ENCODE results near the gene SIRPA.
"Not testable (repeated sequence)": the region's sequence is repeated elsewhere in the genome, so short reads cannot be mapped to it uniquely, and the experiment has no call there.

The SIRPA gene

GRCh38 chr20:1911536-1911935 is 16.3 kb downstream of the SIRPA start:
- Histone ChIP-seq H3K27ac (replicated peaks) (no peak overlapping the region), H3K27me3 (ENCODE audit: insufficient read depth, poor library complexity, severe bottlenecking) (no peaks in the 10 kb centered on the region), H3K4me3 (replicated peaks; ENCODE audit: insufficient read depth, low read length) (no peak overlapping the region)
- TF ChIP-seq POLR2AphosphoS5 (IDR thresholded peaks at IDR 0.05; ENCODE audit: low read depth) (no peak), SPI1 (IDR thresholded peaks at IDR 0.05; ENCODE audit: borderline replicate concordance, low read depth) (no peak), GABPA (IDR thresholded peaks at IDR 0.05; ENCODE audit: low read depth) (no peak)
- TF ChIP-seq, protein P1, sequence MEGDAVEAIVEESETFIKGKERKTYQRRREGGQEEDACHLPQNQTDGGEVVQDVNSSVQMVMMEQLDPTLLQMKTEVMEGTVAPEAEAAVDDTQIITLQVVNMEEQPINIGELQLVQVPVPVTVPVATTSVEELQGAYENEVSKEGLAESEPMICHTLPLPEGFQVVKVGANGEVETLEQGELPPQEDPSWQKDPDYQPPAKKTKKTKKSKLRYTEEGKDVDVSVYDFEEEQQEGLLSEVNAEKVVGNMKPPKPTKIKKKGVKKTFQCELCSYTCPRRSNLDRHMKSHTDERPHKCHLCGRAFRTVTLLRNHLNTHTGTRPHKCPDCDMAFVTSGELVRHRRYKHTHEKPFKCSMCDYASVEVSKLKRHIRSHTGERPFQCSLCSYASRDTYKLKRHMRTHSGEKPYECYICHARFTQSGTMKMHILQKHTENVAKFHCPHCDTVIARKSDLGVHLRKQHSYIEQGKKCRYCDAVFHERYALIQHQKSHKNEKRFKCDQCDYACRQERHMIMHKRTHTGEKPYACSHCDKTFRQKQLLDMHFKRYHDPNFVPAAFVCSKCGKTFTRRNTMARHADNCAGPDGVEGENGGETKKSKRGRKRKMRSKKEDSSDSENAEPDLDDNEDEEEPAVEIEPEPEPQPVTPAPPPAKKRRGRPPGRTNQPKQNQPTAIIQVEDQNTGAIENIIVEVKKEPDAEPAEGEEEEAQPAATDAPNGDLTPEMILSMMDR (IDR thresholded peaks at IDR 0.05; ENCODE audit: insufficient read depth, low read length), result no peak
- TF ChIP-seq, protein P2, sequence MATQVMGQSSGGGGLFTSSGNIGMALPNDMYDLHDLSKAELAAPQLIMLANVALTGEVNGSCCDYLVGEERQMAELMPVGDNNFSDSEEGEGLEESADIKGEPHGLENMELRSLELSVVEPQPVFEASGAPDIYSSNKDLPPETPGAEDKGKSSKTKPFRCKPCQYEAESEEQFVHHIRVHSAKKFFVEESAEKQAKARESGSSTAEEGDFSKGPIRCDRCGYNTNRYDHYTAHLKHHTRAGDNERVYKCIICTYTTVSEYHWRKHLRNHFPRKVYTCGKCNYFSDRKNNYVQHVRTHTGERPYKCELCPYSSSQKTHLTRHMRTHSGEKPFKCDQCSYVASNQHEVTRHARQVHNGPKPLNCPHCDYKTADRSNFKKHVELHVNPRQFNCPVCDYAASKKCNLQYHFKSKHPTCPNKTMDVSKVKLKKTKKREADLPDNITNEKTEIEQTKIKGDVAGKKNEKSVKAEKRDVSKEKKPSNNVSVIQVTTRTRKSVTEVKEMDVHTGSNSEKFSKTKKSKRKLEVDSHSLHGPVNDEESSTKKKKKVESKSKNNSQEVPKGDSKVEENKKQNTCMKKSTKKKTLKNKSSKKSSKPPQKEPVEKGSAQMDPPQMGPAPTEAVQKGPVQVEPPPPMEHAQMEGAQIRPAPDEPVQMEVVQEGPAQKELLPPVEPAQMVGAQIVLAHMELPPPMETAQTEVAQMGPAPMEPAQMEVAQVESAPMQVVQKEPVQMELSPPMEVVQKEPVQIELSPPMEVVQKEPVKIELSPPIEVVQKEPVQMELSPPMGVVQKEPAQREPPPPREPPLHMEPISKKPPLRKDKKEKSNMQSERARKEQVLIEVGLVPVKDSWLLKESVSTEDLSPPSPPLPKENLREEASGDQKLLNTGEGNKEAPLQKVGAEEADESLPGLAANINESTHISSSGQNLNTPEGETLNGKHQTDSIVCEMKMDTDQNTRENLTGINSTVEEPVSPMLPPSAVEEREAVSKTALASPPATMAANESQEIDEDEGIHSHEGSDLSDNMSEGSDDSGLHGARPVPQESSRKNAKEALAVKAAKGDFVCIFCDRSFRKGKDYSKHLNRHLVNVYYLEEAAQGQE (IDR thresholded peaks at IDR 0.05; ENCODE audit: insufficient replicate concordance, low read depth), result no peak
- DNase-seq (ENCODE audit: low read depth in 1 of 2, low spot score in 1 of 2), result no peak

DNA sequence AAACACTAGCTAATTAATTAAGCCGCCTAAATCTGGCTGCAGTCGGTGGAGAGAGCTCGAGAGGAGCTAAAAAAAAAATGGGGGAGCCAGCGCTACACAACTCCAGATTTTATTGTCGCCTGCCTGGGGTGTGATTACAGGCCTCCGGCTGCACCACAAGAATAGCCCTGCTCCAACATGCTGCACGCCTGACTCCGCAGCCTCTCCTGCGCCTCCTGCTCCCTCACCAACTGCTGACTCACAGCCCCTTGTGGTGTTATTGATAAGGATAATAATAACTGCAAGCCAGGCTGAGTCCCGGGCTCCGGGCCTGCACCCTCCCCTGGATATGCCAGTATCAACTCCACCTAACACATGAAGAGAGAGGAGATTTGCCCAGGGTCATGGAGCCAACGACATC is 16.8 kb downstream of the SIRPA start:
- Histone ChIP-seq H3K4me3 (replicated peaks; ENCODE audit: insufficient read depth, low read length) (no peak overlapping the region), H3K27ac (replicated peaks) (no peak overlapping the region), H3K27me3 (ENCODE audit: insufficient read depth, poor library complexity, severe bottlenecking) (no peaks in the 10 kb centered on the region)
- TF ChIP-seq GABPA (IDR thresholded peaks at IDR 0.05; ENCODE audit: low read depth), result no peak
- no peak for TF ChIP-seq SPI1 (IDR thresholded peaks at IDR 0.05; ENCODE audit: borderline replicate concordance, low read depth)
- TF ChIP-seq, protein P1 (IDR thresholded peaks at IDR 0.05; ENCODE audit: insufficient read depth, low read length), result no peak
- no peak for TF ChIP-seq POLR2AphosphoS5 (IDR thresholded peaks at IDR 0.05; ENCODE audit: low read depth)
- TF ChIP-seq, protein P2 (IDR thresholded peaks at IDR 0.05; ENCODE audit: insufficient replicate concordance, low read depth), result no peak
- DNase-seq (ENCODE audit: low read depth in 1 of 2, low spot score in 1 of 2), result no peak

- TF ChIP-seq, protein P2 (IDR thresholded peaks at IDR 0.05; ENCODE audit: insufficient replicate concordance, low read depth), result no peak
- TF ChIP-seq SPI1 (IDR thresholded peaks at IDR 0.05; ENCODE audit: borderline replicate concordance, low read depth), result no peak
- TF ChIP-seq, protein P1 (IDR thresholded peaks at IDR 0.05; ENCODE audit: insufficient read depth, low read length), result no peak
- TF ChIP-seq POLR2AphosphoS5 (IDR thresholded peaks at IDR 0.05; ENCODE audit: low read depth), result no peak
- no peak for TF ChIP-seq GABPA (IDR thresholded peaks at IDR 0.05; ENCODE audit: low read depth)
- H3K4me3 ChIP-seq (replicated peaks; ENCODE audit: insufficient read depth, low read length), result no peak overlapping the region
- H3K27me3 ChIP-seq (ENCODE audit: insufficient read depth, poor library complexity, severe bottlenecking), result no peaks in the 10 kb centered on the region
- DNase-seq (ENCODE audit: low read depth in 1 of 2, low spot score in 1 of 2), result no peak
- no peak overlapping the region for H3K27ac ChIP-seq (replicated peaks)
Observed at GRCh38 chr20:1912646-1913045, 17.4 kb downstream of the SIRPA start.

GRCh38 chr20:1915233-1915632 is 20.0 kb downstream of the SIRPA start:
- not testable (repeated sequence) for H3K27ac ChIP-seq (replicated peaks); H3K27me3 ChIP-seq (ENCODE audit: insufficient read depth, poor library complexity, severe bottlenecking); DNase-seq (ENCODE audit: low read depth in 1 of 2, low spot score in 1 of 2); H3K4me3 ChIP-seq (replicated peaks; ENCODE audit: insufficient read depth, low read length)

Measured in HL-60 (cell line).